Thymus (tissue), 11 donors: Measurements from ENCODE around the gene MAPK14. TPM values are rescaled to one million over a fixed set of nuclear protein-coding genes. Genes with fewer than 3 reads are reported as not detected.

Source experiments
- DNase-seq, 9 donors: peaks; one replicate each; pipeline ENCODE4 v3.0.0-alpha.2; 2013; ENCODE audit warnings: low spot score in 9 of 9, low read depth in 6 of 9, missing footprints in 1 of 9
- H3K27ac ChIP-seq, 2 donors: one replicate each; pipeline ENCODE4 v1.5.1; 2013; ENCODE audit warnings: control low read depth in 1 of 2, low read depth in 1 of 2, low read length in 1 of 2, mild to moderate bottlenecking in 1 of 2, moderate library complexity in 1 of 2
- H3K27me3 ChIP-seq, 2 donors: one replicate each; pipeline ENCODE4 v1.5.1; 2013; ENCODE audit warnings: low read length in 1 of 2; ENCODE audit not compliant: control insufficient read depth in 2 of 2, insufficient read depth in 1 of 2
- H3K36me3 ChIP-seq, 2 donors: one replicate each; pipeline ENCODE4 v1.5.1; 2013; ENCODE audit warnings: low read length in 1 of 2, mild to moderate bottlenecking in 1 of 2, moderate library complexity in 1 of 2; ENCODE audit not compliant: control insufficient read depth in 2 of 2, insufficient read depth in 2 of 2
- H3K4me1 ChIP-seq, 2 donors: one replicate each; pipeline ENCODE4 v1.5.1; 2013; ENCODE audit warnings: low read length in 2 of 2; ENCODE audit not compliant: control insufficient read depth in 2 of 2, insufficient read depth in 2 of 2
- H3K4me3 ChIP-seq, 2 donors: one replicate each; pipeline ENCODE4 v1.5.1; 2013; ENCODE audit warnings: low read length in 2 of 2, control low read depth in 1 of 2, mild to moderate bottlenecking in 1 of 2
- H3K9me3 ChIP-seq, 2 donors: one replicate each; pipeline ENCODE4 v1.5.1; 2013; ENCODE audit warnings: low read length in 1 of 2, mild to moderate bottlenecking in 1 of 2; ENCODE audit not compliant: control insufficient read depth in 2 of 2, insufficient read depth in 1 of 2
- WGBS: extraction: QIAGEN DNeasy Blood & Tissue Kit; methylation state at CpG from one replicate; pipeline ENCODE4 v1.1.7; 2013; 5-methylcytosine and 5-hydroxymethylcytosine counted together
- polyA plus RNA-seq: library from polyadenylated mRNA; stranded (reverse); fragments of 200-250 nt; gene quantifications from one replicate; pipeline ENCODE4 v1.2.3, GENCODE V29; 2013
- total RNA-seq: library from RNA; stranded (reverse); fragments of 120-200 nt; gene quantifications from one replicate; pipeline ENCODE4 v1.2.4, GENCODE V29; 2013
- donor health status: healthy.

MAPK14 gene
- total and polyA plus RNA-seq, 2 donors: 33.4 to 44.0 TPM

- no peaks in the 10 kb centered on the region for H3K27me3 ChIP-seq
- DNase-seq: no peak
- H3K27ac ChIP-seq: no peak overlapping the region
- H3K36me3 ChIP-seq: no peaks in the 10 kb centered on the region
- H3K4me3 ChIP-seq: no peak overlapping the region
- H3K9me3 ChIP-seq: no peaks in the 10 kb centered on the region
- H3K4me1 ChIP-seq: no peaks in the 10 kb centered on the region
- 72% methylated on average over 2 of the region's 2 CpGs for WGBS
These were observed 9.3 kb upstream of the MAPK14 start for GRCh38 chr6:36018339-36018738.

DNA sequence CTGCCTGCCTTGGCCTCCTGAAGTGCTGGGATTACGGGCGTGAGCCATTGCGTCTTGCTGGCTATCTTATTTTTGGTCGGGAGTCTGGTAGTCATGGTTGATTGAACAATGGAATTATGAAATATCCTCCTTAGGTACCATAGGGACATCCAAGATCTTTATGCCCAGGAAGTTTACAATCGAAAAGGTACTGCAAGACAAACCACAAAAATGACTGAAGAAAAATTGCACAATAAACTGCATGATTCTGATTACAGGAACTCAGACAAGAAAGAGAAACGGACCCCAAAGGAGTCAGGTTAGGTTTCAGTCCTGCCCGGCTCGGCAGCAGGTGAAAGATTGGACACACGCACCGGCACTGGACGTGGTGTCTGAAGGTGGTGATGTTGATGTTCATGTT is 8.4 kb upstream of the MAPK14 start:
- Histone ChIP-seq H3K27ac (no peak overlapping the region), H3K4me1 (peaks cover 0 to 5% of the 10 kb centered on the region in 2 donors)
- 91% methylated on average over 11 of the region's 11 CpGs for WGBS

GRCh38 chr6:36020154-36020553 is 7.5 kb upstream of the MAPK14 start:
- Histone ChIP-seq H3K36me3 (no peaks in the 10 kb centered on the region), H3K27ac (no peak overlapping the region), H3K4me3 (no peak overlapping the region), H3K9me3 (no peaks in the 10 kb centered on the region), H3K27me3 (peaks cover 0 to 6% of the 10 kb centered on the region in 2 donors), H3K4me1 (peaks cover 5 to 13% of the 10 kb centered on the region in 2 donors)
- no peak for DNase-seq
- 41% methylated on average over 1 of the region's 1 CpG for WGBS

More for the DNA sequence above, 8.4 kb upstream of the MAPK14 start:
- Histone ChIP-seq H3K4me3 (no peak overlapping the region), H3K36me3 (no peaks in the 10 kb centered on the region), H3K27me3 (peaks cover 0 to 2% of the 10 kb centered on the region in 2 donors), H3K9me3 (no peaks in the 10 kb centered on the region)
- DNase-seq: no peak

DNA sequence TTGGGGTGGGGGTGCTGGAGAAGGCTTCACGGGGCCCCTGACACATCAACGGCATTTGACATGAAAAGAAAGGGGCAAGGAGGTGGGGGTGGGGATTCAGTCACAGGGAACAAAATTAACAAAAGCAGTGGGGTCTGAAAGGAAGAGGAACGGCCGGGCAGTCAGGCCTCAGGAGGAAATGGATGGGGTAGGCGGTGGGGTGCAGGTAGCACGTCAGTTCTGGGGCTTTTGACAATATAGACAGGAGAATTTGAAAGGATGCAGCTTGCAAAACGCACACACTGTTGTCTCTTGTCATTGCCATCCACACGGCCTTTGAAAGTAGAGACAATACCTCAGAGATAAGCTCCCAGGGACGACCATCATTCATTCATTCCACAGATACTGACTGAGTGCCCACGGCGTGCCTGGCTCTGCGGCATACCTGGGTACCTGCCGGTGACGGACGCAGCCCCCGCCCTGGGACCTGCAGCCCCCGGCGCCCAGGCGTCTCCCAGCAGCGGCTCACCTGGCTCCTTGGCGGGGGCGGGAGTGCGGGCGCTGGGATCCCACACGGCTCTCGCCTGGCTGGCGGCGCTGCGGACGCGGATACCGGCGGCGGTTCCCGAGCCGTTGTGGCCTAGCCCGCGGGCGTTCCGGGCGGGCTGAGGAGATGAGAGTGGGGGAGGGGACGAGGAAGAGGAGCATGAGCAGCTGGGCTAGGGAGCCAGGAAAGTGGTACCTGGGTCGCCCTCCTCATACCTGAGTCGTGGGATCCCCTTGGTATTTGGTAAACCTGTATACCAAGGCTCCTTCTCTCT is 3.4 kb upstream of the MAPK14 start, which contains the start of gene SLC26A8:
TSS of gene SLC26A8 (minus strand) at position 646 of the 800 bp plus-strand sequence. CDS start 4,934 bp downstream, outside the sequence.
- Histone ChIP-seq H3K27ac (no peak within 1 kb of the TSS), H3K4me3 (peak within 1 kb of the TSS in 1 of 2 donors; percentile 36), H3K4me1 (peaks cover 5 to 13% of the 10 kb centered on the region in 2 donors), H3K9me3 (no peaks in the 10 kb centered on the region), H3K36me3 (no peaks in the 10 kb centered on the region), H3K27me3 (peaks cover 0 to 6% of the 10 kb centered on the region in 2 donors)
- 9% methylated on average over 44 of the region's 44 CpGs for WGBS
- peak in 1 of 9 donors; percentile 33 for DNase-seq

GRCh38 chr6:36025260-36025931 is 2.2 kb upstream of the MAPK14 start:
- 98% methylated on average over 1 of the region's 1 CpG for WGBS
- no peak for DNase-seq
- Histone ChIP-seq H3K36me3 (no peaks in the 10 kb centered on the region), H3K4me3 (no peak overlapping the region), H3K9me3 (no peaks in the 10 kb centered on the region), H3K4me1 (peaks cover 5 to 13% of the 10 kb centered on the region in 2 donors), H3K27ac (no peak overlapping the region), H3K27me3 (peaks cover 0 to 6% of the 10 kb centered on the region in 2 donors)

DNA sequence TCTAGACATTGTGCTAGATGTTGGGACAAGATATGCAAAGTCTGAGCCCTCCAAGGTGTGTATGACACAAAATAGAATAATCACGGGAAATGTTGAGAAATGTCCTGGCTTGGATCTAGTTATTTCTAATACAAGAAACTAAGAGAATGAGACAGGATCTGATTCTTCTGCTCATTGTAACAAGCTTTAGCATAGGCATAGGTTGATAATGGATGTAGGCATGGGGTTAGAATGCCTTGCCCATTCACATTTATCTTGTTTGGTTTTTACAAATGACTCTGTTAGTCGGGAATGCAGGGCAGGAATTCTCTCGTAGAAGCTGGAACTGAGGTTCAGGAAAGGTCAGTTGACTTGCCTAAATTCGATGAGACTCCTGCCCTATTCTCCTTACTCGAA is 1.7 kb upstream of the MAPK14 start:
- WGBS: 94% methylated on average over 5 of the region's 5 CpGs
- H3K4me3 ChIP-seq: no peak overlapping the region
- peaks cover 7 to 13% of the 10 kb centered on the region in 2 donors for H3K4me1 ChIP-seq
- no peaks in the 10 kb centered on the region for H3K36me3 ChIP-seq
- peaks cover 0 to 6% of the 10 kb centered on the region in 2 donors for H3K27me3 ChIP-seq
- no peak overlapping the region for H3K27ac ChIP-seq
- no peaks in the 10 kb centered on the region for H3K9me3 ChIP-seq
- DNase-seq: no peak

- under 1% methylated on average over 44 of the region's 44 CpGs for WGBS
- H3K36me3 ChIP-seq: no peaks in the 10 kb centered on the region
- peaks cover 0 to 6% of the 10 kb centered on the region in 2 donors for H3K27me3 ChIP-seq
- peak in 7 of 9 donors; percentile 23 to 75 (median 48) for DNase-seq
- peak overlapping the region; percentile 91 to 98 for H3K4me3 ChIP-seq
- peak overlapping the region; percentile 95 for H3K27ac ChIP-seq
- H3K9me3 ChIP-seq: no peaks in the 10 kb centered on the region
- H3K4me1 ChIP-seq: peaks cover 10 to 15% of the 10 kb centered on the region in 2 donors
These were observed 674 bp downstream of the MAPK14 start for GRCh38 chr6:36028088-36028876.

GRCh38 chr6:36028877-36029324 is 1.3 kb downstream of the MAPK14 start:
- Histone ChIP-seq H3K4me3 (peak overlapping the region; percentile 91 to 98), H3K27me3 (peaks cover 0 to 6% of the 10 kb centered on the region in 2 donors), H3K27ac (peak overlapping the region; percentile 95)

More at GRCh38 chr6:36028877-36029324, 1.3 kb downstream of the MAPK14 start:
- H3K36me3 ChIP-seq: no peaks in the 10 kb centered on the region
- WGBS: under 1% methylated on average over 13 of the region's 13 CpGs
- DNase-seq: peak in 8 of 9 donors; percentile 38 to 89 (median 68)
- H3K4me1 ChIP-seq: peaks cover 16 to 19% of the 10 kb centered on the region in 2 donors
- H3K9me3 ChIP-seq: no peaks in the 10 kb centered on the region
